Stimulated activated CD4-positive, alpha-beta T cell treated with anti-CD3 and anti-CD28 coated beads, Interleukin-12 subunit alpha, Interleukin-12 subunit beta, amount 100 ng/mL, for 48 hours (primary cell): ENCODE data around the gene TNNC2.
"Not testable (repeated sequence)": the region's sequence is repeated elsewhere in the genome, so short reads cannot be mapped to it uniquely, and the experiment has no call there.

Experiments used
- DNase-seq, 3 donors: peaks; one replicate each; pipeline ENCODE4 v3.0.0-alpha.2; 2020; ENCODE audit warnings: low read depth in 2 of 3, low spot score in 1 of 3

Gene TNNC2

GRCh38 chr20:45822857-45823256 lies 4.3 kb downstream of the TNNC2 start:
- DNase-seq: no peak

DNA sequence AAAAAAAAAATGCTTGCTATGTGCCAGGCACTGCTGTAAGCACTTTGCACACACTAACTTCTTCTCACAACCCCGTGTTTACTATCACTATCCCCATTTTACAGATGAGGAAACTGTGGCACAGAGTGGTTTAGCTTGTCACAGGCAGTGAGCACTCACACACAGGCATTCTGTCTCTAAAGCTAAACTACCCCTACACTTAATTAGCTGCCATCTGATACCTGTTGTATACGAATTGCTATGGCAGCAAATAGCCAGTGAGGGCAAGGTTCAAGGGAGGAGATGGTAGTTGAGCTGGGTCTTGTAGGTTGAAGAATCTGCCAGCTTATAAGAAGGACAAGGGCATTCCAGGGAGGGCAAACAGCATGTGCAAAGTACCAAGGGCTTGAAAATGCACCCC lies 5.2 kb downstream of the TNNC2 start:
- no peak for DNase-seq

DNA sequence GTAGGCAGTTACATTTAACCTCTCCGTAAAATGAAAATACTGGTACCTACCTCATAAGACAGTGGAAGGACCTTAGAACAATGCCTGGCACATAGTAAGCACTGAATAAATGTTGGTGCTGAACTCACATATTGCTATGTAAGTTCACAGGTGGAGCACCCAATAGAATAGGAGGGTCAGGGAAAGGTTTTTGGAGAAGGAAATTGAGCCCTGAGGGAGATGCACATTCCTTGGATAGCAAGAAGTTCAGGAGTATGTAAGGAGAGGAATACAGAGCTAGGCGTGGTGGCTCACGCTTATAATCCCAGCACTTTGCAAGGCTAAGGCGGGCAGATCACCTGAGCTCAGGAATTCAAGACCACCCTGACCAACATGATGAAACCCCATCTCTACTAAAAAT lies 7.6 kb downstream of the TNNC2 start:
- no peak for DNase-seq

DNA sequence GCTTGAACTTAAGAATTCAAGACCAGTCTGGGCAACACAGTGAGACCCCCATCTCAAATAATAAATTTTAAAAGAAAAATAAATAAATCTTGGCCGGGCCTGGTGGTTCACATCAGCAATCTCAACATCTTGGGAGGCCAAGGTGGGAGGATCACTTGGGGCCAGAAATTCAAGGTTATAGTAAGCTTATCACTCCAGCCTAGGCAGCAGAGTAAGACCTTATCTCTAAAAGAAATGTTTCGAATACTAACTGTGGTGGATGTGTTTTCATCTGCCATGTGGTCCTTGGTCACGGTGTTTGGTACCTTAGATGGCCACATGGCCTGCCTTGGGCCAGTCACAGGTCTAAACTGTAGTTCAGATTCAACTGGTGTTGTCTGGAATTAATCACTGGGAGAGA lies 8.9 kb downstream of the TNNC2 start:
- no peak for DNase-seq

DNA sequence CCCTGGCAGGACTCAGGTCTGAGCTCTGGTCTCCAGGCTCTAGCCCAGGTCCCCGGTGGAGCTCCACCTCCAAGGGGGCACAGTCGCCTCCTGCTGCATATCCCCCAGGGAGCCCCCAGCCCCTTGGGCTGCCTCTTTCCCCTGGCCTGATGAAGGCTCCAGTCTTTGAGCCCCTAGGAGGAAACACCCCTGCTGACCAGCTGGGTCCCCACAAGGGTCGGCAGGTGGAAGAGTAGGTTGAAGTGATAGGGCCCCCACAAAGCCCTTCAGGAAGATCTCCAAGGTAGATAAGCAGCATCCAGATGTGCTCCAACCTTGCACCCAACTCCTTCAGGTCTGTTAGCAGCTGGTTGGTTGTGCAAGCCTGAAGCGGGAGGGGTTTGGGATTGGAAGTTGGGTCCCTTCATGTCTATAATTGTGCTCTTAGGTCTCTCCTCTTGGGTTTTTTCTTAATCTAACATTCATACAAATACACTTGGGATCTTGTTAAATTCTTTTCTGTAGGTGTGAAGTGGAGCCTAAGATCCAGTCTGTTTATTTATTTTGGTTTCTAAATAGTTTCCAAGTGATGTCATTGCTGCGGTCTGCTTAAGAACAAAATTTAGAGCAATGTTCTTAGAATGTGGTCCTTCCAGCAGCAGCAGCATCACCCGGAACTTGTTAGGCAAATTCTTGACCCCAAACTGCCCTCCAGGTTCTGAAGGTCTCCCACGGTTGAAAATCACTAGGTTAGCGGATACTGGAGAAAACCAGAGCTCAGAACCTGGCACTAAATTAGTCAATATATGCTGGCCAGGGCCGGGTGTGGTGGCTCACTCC lies 9.5 kb downstream of the TNNC2 start:
- DNase-seq: no peak

DNA sequence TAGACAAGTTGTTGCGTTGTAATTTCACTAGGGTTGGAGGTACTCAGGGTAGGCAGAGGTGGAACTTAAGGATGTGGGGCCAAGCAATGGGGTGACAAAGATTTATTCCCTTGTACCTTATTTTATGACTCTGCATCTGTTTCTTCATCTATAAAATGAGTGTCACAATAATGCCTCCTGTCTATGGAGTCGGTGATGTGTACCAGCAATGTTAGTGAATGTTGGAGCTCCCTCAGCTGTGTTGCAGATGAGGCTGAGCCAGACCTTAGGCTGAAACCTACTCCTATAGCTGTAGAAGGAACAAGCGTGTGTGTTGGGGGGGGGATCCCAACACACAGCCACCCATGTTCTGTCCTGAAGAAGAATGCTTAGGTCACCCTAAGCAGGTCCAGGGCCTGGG lies 10.2 kb downstream of the TNNC2 start:
- no peak for DNase-seq

GRCh38 chr20:45814314-45814713 lies 12.8 kb downstream of the TNNC2 start:
- DNase-seq: no peak

DNA sequence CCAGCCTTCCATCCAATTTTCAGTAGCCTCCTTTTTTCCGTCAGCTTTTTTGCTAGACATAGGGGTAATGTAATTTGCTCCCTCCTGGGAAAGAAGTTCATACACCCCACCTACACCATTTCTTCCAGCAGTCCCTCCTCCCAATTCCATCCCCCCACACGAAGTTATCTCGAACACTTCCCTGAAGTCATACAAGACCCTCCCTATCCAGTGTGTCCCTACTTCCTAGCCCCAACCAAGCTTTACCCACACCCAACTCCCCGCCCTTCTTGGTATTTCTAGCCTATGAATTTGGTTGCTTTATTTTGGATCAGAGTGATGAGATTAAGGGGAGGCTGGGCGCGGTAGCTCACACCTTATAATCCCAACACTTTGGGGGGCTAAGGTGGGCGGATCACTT lies 13.6 kb downstream of the TNNC2 start:
- DNase-seq: no peak

DNA sequence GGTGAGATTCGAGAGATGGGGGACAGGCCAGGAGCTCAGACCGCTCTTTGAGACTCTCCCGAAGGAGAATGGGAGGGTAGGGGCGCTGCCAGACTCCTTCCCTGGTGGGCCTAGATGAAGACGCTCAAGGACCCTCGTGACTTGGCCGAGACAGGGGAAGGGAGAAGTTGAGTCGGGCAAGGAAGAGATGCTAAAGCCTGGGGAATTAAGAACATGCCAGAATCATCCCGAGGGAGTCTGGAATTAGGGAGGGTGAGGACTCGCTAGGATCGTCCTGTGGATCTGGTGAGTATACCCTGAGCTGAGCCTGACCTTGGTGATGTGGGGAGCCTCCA lies 14.1 kb downstream of the TNNC2 start:
- DNase-seq: no peak

GRCh38 chr20:45812157-45813005 lies 14.7 kb downstream of the TNNC2 start, which contains the start of gene UBE2C:
UBE2C (plus strand) TSS chr20:45812644; CDS start chr20:45812696, 52 bp downstream.
- peak; percentile 92 to 96 (median 94) for DNase-seq

DNA sequence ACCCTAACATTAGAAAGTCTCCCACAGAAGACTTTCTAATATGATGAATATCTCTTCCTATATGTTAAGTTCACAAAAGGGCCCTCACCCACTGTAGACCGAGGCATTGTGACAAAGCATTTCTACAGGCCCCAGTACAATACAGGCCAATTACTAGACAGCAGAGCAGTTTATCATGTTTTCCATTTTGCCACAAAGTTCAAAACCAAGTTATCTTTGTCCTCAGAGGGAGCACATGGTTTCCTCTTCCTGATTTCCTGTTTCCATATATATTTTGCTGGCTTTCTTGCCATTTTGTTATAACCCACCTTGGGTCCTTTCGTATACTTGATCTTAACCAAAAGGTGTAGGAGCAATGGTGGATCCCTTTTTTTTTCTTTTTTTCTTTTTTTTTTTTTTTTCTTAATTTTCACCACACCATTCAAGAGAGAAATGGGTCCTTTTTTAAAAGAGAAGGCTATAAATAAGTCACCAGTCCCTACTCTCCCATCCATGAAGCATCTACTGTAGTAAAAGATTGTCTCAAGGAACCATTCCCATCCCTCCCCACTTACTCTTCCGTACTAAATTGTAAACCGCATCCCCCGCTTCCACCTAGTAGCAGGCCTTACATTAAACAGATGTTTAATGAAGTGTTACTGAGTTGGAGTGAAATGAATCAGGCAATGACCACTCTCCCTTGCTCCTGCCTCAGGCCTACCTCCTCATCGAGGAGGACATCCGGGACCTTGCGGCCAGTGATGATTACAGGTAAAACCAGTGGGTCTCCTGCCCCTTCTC lies 16.7 kb downstream of the TNNC2 start:
- no peak for DNase-seq

DNA sequence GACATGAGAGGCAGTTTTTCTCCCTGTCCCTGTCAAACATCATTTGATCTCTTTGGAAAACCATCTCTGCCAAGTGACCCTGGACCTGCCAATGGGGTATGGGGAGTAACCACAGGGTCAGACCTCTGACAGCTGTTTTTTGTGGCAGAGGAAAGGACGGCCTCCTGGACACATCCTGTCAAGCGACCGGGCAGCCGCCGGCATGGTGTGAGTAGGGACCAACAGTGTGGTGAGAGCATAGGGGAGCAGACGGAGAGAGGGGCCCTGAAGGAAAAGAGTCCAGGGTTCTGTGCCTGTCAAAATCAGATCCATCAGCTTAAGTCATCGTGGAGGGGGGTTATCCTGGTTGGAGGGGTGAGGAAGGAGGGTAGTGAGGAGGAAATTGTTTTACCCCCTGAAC lies 25.3 kb downstream of the TNNC2 start:
- no peak for DNase-seq

GRCh38 chr20:45798935-45799642 lies 28.0 kb downstream of the TNNC2 start:
- peak; percentile 23 to 69 (median 41) for DNase-seq

GRCh38 chr20:45797955-45798354 lies 29.2 kb downstream of the TNNC2 start:
- DNase-seq: not testable (repeated sequence)

GRCh38 chr20:45797510-45797909 lies 29.6 kb downstream of the TNNC2 start:
- DNase-seq: not testable (repeated sequence)

- DNase-seq: no peak
Measured at GRCh38 chr20:45796337-45797065, 30.6 kb downstream of the TNNC2 start.

DNA sequence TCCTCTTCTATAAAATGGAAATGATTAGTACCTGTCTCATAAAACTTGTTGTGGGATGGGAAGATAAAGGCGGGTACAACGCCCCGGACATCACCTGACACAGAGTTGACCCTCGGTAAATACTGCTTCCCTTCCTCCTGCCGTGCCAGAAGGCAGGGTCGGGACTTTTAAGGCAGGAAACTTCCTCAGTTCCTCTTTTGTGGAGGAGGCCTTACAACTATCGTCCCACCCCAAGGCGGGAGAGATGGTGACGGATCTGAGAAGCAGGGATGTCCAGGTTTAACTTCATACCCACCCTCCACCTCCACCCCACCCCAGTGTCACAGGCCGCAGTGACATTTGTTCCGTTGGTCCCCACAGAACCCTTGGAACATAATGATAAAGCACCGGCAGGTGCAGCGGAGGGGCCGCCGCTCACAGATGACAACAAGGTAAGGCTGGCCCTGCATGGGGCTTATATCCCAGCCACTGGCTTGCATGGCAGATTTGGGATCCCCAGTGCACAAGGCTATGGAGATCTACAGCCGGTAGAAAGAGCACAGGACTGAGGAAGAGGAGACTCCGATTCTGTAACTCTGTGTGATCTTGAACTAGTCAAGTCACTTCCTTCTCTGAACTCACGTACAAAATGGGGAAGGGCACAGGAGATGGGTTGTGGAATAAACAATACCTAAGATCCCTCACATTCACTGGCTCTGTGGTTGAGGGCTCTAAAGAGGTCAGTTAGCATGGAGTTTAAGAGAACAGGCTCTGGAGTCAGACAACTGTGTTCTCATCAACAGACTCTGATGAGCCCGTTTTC lies 34.6 kb downstream of the TNNC2 start:
- no peak for DNase-seq

DNA sequence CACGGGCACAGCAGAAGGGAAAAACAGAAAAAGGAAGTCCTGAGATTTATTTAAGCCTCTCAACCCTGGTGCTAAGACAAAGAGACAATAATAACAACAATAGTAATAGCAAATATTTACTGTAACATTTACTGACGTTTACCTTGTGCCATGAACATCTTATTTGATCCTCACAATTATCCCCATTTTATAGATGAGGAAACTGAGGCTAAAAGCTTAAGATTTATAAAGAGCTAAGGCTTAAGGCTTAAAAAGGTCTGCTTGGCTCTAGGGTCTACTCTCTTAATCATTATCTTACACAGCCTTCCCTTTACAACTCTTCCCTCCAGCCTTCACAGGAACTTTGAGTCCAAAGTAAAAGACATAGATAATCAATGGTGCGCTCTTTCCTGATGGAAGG lies 38.8 kb downstream of the TNNC2 start:
- DNase-seq: no peak

GRCh38 chr20:45783656-45784294 lies 43.3 kb downstream of the TNNC2 start:
- DNase-seq: no peak
